HuH-7 (cell line): Measurements from ENCODE around the gene STOM.

Experiments used
- DNase-seq: peaks from one replicate; pipeline ENCODE4 v3.0.0; 2011; ENCODE audit warnings: low spot score

Gene STOM

DNA sequence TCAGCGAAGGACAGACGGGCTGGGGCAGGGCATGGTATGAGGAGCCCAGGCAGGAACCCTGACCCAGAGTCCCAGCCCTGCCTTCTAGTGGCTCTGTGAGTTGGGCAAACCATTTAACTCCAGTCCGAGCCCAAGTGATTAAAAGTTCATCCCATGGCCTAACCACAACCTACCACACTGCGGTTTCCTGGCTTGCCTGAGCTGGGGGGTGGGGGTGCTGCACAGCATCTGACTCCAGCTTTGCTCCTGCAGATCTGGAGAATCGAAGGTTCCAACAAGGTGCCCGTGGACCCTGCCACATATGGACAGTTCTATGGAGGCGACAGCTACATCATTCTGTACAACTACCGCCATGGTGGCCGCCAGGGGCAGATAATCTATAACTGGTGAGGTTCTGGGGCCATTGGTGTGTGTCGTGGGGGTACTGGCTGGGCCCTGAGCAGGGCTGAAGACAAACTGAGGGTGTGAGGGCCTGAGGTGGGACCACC lies 49.0 kb downstream of the STOM start:
- DNase-seq: no peak

GRCh38 chr9:121319383-121319780 lies 50.7 kb downstream of the STOM start:
- no peak for DNase-seq

GRCh38 chr9:121318631-121319382 lies 51.2 kb downstream of the STOM start:
- DNase-seq: no peak

DNA sequence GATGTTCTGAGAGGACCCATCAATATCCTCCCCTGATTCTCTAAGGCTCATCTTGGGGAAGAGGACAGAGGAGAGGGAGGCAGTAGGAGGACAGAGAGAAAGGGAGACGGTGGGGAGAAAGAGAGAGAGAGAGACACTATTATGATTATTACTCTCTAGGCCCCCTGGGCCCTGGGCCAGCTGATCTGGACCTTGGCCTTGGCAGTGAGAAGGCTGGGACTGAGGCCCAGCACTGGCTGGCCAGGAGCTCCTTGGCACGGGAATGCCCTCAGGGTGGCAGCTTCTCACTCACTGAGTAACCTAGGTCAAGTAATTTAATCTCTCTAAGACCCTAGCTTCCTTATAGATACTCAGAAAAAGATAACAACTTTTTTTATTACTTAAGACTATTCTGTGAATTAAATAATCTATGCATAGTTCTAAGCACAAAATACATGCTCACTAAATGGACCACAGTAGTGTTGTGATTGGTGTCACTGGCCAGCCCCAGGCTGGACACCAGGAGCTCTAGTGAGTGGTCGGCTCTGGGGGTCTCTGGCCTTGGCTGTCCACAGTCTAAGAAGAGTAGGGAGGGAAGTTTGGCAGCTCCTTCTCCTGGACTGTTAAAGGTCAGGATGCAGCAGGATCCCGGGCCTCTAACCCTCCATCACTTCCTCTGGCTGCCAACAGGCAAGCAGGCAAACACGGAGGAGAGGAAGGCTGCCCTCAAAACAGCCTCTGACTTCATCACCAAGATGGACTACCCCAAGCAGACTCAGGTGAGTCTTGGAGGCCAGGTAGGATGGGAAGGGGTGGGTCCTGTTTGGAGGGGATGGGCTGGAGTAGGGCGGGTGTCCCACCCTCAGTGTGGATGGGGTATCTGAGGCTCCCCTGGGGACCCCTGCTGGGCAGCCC lies 52.1 kb downstream of the STOM start:
- DNase-seq: no peak

- no peak for DNase-seq
Measured at GRCh38 chr9:121316852-121317373, 53.1 kb downstream of the STOM start.

GRCh38 chr9:121316378-121316777 lies 53.7 kb downstream of the STOM start:
- DNase-seq: no peak

DNA sequence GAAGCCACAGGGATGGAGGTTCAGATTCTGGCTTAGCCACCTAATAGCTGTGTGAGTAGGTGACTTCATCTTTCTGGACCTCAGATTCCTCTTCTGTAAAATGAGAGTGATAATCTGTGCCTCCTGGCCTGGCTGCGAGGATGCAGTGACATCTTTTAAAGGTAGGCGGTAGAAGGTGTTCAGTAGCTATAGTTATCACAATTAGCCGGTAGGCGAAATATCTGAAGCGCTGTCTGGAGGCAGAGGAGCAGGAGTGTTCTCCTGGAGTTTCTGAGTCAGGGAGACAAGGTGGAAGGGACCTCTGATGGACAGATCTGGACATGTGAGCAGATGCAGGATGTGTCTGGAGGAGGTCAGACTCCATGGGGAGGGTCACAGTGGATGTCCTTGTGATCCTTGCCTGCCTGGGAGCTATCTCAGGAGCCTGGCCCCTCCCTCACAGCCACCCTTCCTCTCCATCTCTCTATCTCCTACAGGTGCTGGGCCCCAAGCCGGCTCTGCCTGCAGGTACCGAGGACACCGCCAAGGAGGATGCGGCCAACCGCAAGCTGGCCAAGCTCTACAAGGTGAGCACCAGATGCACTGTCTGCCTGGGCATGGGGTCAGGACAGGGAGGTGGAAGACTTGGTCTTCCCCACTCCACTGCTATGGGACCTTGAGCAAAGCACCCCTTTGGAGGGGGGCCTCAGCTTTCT lies 56.4 kb downstream of the STOM start:
- no peak for DNase-seq

DNA sequence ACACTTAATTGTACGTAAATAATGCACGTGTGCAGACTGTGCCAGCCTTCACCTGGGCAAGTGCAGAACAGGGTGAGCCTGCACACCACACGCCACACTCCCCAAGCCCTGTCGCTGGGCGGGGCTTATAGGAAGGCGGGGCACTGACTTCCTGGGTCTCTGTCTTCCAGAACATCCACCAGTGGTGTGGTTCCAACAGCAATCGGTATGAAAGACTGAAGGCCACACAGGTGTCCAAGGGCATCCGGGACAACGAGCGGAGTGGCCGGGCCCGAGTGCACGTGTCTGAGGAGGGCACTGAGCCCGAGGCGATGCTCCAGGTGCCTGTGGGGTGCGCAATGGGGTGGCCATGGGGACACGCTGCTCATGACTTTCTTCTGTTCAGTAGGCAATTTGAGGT lies 57.9 kb downstream of the STOM start:
- DNase-seq: no peak

GRCh38 chr9:121310571-121310970 lies 59.5 kb downstream of the STOM start:
- DNase-seq: no peak

DNA sequence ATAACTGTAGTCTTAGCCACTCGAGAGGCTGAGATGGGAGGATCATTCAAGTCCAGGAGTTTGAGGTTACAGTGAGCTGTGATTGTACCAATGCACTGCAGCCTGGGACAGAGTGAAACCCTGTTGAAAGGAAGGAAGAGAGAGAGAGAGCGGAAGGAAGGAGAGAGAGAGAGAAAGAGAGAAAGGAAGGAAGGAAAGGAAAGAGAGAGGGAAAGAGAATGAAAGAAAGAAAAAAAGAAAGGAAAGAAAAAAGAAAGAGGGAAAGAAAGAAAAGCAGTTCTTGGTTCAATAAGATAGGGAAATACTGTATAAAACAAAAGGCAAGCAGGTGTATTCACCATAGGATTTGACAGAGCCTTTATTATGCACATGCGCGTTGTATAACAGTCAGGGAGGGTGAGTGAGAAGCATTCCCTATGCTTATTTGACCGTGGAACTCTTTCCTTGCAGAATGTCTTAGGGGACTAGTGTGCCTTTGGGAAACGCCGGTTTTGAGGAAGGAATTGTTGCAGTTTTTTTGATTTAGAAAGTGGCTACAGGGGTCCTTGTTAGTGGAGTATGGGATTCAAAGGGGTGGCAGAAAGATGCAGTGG lies 60.1 kb downstream of the STOM start:
- no peak for DNase-seq

GRCh38 chr9:121309171-121309570 lies 60.9 kb downstream of the STOM start:
- DNase-seq: no peak

GRCh38 chr9:121308765-121309164 lies 61.3 kb downstream of the STOM start:
- no peak for DNase-seq

- no peak for DNase-seq
Measured at GRCh38 chr9:121307976-121308375, 62.1 kb downstream of the STOM start.

GRCh38 chr9:121305269-121305994 lies 64.6 kb downstream of the STOM start:
- no peak for DNase-seq

DNA sequence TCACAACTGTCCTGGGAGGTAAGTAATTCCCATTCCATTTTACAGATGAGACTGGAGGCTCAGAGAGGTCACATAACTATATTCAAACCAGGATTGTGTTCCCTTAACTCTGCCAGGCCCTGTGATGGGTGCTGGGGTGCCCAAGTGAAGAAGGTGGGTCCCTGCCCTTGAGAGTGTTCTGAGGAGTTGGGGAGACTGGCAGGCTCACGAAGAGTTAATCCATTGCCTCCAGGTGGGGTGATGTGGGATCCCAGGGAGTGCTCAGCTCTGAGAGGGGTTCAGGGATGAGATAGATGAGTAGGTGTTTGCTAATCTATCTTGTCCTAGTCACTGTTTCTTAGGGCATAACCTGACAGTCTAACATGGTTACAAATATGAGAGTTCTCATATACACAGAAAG lies 65.3 kb downstream of the STOM start:
- no peak for DNase-seq

- no peak for DNase-seq
Measured at GRCh38 chr9:121303456-121304451, 66.3 kb downstream of the STOM start.

- DNase-seq: no peak
Measured at GRCh38 chr9:121302786-121303185, 67.3 kb downstream of the STOM start.

GRCh38 chr9:121302341-121302740 lies 67.7 kb downstream of the STOM start:
- DNase-seq: no peak

GRCh38 chr9:121301881-121302286 lies 68.2 kb downstream of the STOM start:
- no peak for DNase-seq
